Lower lobe of right lung (tissue), 2 donors: Measurements from ENCODE around the gene WASL. TPM values are rescaled to one million over a fixed set of nuclear protein-coding genes. Genes with fewer than 3 reads are reported as not detected.
A peak's percentile ranks its signal among the peaks of the same experiment; 100 is the strongest.

Source experiments
- ATAC-seq, 2 donors: fragments of 200-7000 bp; cut with Tn5 transposase; one replicate each; pipeline ENCODE4 v1.9.1; 2020 to 2022; ENCODE audit warnings: mild to moderate bottlenecking in 2 of 2, moderate library complexity in 2 of 2
- DNase-seq: peaks from one replicate; pipeline ENCODE4 v3.0.0-alpha.2; 2020
- H3K27ac ChIP-seq: fragments of 200-600 bp; one replicate; pipeline ENCODE4 v1.8.0; 2022
- H3K27me3 ChIP-seq: fragments of 200-600 bp; one replicate; pipeline ENCODE4 v1.8.0; 2022; ENCODE audit warnings: low read depth
- H3K36me3 ChIP-seq: fragments of 200-600 bp; one replicate; pipeline ENCODE4 v1.8.0; 2022; ENCODE audit warnings: mild to moderate bottlenecking
- H3K4me1 ChIP-seq: fragments of 200-600 bp; one replicate; pipeline ENCODE4 v1.8.0; 2022
- H3K4me3 ChIP-seq: fragments of 200-600 bp; one replicate; pipeline ENCODE4 v1.8.0; 2022; ENCODE audit warnings: mild to moderate bottlenecking
- H3K9me3 ChIP-seq: fragments of 200-600 bp; one replicate; pipeline ENCODE4 v1.8.0; 2022
- CTCF ChIP-seq: fragments of 200-600 bp; IDR thresholded peaks from one replicate; pipeline ENCODE4 v1.8.0; 2022; ENCODE audit warnings: antibody characterized with exemption, mild to moderate bottlenecking
- intact Hi-C: fragments of 100-400 bp; cut with DNase I; formaldehyde crosslinking; loops from one replicate; pipeline ENCODE4 v1.11.0; 2022
- total RNA-seq: library from RNA; stranded (reverse); fragmentation: NEBNext Ultra II Directional; extraction: Animal tissue kit (Norgen Biotek cat#: 25700); gene quantifications from one replicate; pipeline ENCODE4 v1.2.1, GENCODE V29; 2021
- donor health status: DM: no; HTN: yes; CAD: no; lungs with severe emphysema.

The WASL gene
- total RNA-seq, 1 donor from 2014 or later: 33.3 TPM

GRCh38 chr7:123734498-123734897 is 14.3 kb downstream of the WASL start:
- Histone ChIP-seq H3K27ac (no peak overlapping the region), H3K9me3 (peaks cover 9% of the 10 kb centered on the region), H3K4me3 (no peak overlapping the region), H3K27me3 (no peaks in the 10 kb centered on the region), H3K4me1 (no peaks in the 10 kb centered on the region), H3K36me3 (no peaks in the 10 kb centered on the region)
- DNase-seq: no peak
- intact Hi-C loops: no loop called here
- no peak for TF ChIP-seq CTCF
- ATAC-seq: no peak

DNA sequence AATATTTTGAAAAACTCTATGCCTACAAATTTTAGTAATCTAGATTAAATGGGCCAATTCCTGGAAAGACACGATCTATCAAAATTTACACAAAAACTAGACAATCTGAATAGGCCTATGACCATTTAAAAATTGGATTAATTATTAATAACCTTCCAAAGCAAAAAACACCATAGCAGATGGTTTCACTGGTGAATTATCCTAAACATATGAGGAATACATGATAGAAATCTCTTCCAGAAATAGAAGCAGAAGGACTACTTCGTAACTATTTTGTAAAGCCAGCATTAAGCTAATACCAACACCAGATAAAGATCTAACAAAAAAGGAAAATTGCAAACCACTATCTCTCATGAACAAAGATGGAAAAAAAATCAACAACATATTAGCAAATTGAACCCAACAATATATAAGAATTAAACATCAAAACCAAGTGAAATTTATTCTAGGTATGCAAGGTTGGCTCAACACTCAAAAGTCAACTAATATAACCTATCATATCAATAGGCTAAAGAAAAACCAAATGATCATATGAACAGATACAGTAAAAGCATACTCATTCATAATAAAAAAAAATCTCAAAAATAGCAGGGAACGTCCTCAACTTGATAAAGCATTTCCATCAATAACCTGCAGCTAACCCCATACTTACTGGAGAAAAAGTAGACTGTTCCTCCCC is 16.3 kb downstream of the WASL start:
- Histone ChIP-seq H3K4me1 (no peaks in the 10 kb centered on the region), H3K36me3 (no peaks in the 10 kb centered on the region), H3K4me3 (no peak overlapping the region), H3K27me3 (no peaks in the 10 kb centered on the region), H3K27ac (no peak overlapping the region), H3K9me3 (peaks cover 9% of the 10 kb centered on the region)
- no peak for TF ChIP-seq CTCF
- intact Hi-C loops: no loop called here
- DNase-seq (no peak), ATAC-seq (no peak)

GRCh38 chr7:123729218-123729578 is 19.6 kb downstream of the WASL start:
- no peak for ATAC-seq
- no peak for TF ChIP-seq CTCF
- peaks cover 25% of the 10 kb centered on the region for H3K4me1 ChIP-seq
- no peak overlapping the region for H3K27ac ChIP-seq
- H3K27me3 ChIP-seq: no peaks in the 10 kb centered on the region
- no peaks in the 10 kb centered on the region for H3K36me3 ChIP-seq
- intact Hi-C loops: no loop called here
- no peak overlapping the region for H3K4me3 ChIP-seq
- no peaks in the 10 kb centered on the region for H3K9me3 ChIP-seq
- no peak for DNase-seq

DNA sequence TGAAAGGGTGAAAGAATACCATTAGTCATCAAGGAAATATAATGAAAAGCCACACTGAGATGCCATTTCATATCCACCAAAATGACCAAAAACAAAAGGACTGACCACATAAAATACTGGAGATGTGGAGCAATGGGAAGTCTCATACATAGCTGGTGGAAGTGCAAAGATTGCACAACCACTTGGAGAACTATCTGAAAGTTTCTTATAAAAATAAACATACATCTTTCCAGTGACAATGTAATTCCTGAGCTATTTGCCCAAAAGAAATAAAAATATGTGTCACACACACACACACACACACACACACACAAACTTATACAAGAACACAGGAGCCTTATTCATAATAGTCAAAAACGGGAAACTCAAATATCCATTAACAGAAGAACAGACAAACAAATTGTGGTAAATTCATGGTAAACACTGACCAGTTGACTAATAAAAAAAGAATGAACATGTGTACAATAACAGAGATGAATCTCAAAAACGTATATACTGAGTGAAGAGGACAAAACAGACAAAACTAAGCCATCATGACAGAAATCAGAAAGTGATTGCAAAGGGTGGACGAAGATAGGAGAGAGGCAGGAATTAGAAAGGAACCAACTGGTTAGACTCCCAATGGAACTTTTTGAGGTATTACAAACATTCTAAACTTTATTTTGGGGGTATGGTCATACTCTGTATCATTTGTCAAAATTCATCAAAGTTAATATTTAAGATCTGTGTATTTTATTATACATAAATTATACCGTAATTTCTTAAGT is 21.5 kb downstream of the WASL start:
- no peaks in the 10 kb centered on the region for H3K9me3 ChIP-seq
- no peak for DNase-seq
- no peaks in the 10 kb centered on the region for H3K27me3 ChIP-seq
- no peak overlapping the region for H3K27ac ChIP-seq
- TF ChIP-seq CTCF: no peak
- intact Hi-C loops: no loop called here
- H3K4me1 ChIP-seq: peaks cover 34% of the 10 kb centered on the region
- no peaks in the 10 kb centered on the region for H3K36me3 ChIP-seq
- no peak overlapping the region for H3K4me3 ChIP-seq
- ATAC-seq: peak in 1 of 2 donors; percentile 40

GRCh38 chr7:123725586-123726171 is 23.1 kb downstream of the WASL start:
- TF ChIP-seq CTCF: no peak
- H3K9me3 ChIP-seq: no peaks in the 10 kb centered on the region
- H3K27ac ChIP-seq: no peak overlapping the region
- no peaks in the 10 kb centered on the region for H3K36me3 ChIP-seq
- intact Hi-C loops: no loop called here
- no peak overlapping the region for H3K4me3 ChIP-seq
- no peak for ATAC-seq
- no peaks in the 10 kb centered on the region for H3K27me3 ChIP-seq
- no peak for DNase-seq
- peaks cover 36% of the 10 kb centered on the region for H3K4me1 ChIP-seq
